Epidermal melanocyte (primary cell): Measurements from ENCODE around the gene LMF1.
"Not testable (repeated sequence)": the region's sequence is repeated elsewhere in the genome, so short reads cannot be mapped to it uniquely, and the experiment has no call there.

Experiments used
- DNase-seq: peaks from one replicate; pipeline ENCODE4 v3.0.0; 2011; ENCODE audit warnings: low spot score; ENCODE audit not compliant: insufficient read length

The LMF1 gene

DNA sequence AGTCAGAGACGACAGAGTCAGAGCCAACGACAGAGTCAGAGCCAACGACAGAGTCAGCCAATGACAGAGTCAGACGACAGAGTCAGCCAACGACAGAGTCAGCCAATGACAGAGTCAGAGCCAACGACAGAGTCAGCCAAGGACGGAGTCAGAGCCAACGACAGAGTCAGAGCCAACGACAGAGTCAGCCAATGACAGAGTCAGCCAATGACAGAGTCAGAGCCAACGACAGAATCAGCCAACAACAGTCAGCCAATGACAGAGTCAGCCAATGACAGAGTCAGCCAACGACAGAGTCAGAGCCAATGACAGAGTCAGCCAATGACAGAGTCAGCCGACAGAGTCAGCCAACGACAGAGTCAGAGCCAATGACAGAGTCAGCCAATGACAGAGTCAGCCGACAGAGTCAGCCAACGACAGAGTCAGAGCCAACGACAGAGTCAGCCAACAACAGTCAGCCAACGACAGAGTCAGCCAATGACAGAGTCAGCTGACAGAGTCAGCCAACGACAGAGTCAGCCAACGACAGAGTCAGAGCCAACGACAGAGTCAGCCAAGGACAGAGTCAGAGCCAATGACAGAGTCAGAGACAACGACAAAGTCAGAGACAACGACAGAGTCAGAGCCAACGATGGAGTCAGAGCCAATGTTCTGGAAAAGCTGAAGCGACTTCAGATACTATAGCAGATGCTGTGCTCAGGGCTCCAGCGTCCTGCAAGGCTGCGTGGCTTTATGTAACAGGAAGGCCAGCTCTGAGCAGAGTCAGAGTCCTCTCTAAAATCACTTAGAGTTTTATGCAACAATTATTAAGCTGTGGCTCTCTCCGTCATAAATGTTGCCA is 19.8 kb downstream of the LMF1 start:
- not testable (repeated sequence) for DNase-seq

DNA sequence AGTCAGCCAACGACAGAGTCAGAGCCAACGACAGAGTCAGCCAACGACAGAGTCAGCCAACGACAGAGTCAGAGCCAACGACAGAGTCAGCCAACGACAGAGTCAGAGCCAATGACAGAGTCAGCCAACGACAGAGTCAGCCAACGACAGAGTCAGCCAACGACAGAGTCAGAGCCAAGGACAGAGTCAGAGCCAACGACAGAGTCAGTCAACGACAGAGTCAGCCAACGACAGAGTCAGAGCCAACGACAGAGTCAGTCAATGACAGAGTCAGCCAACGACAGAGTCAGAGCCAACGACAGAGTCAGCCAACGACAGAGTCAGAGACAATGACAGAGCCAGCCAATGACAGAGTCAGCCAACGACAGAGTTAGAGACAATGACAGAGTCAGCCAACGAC is 22.0 kb downstream of the LMF1 start:
- DNase-seq: not testable (repeated sequence)

DNA sequence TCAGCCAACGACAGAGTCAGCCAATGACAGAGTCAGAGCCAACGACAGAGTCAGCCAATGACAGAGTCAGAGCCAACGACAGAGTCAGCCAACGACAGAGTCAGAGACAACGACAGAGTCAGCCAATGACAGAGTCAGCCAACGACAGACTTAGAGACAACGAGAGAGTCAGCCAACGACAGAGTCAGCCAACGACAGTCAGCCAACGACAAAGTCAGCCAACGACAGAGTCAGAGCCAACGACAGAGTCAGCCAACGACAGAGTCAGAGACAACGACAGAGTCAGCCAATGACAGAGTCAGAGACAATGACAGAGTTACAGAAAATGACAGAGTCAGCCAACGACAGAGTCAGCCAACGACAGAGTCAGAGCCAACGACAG is 22.9 kb downstream of the LMF1 start:
- not testable (repeated sequence) for DNase-seq

DNA sequence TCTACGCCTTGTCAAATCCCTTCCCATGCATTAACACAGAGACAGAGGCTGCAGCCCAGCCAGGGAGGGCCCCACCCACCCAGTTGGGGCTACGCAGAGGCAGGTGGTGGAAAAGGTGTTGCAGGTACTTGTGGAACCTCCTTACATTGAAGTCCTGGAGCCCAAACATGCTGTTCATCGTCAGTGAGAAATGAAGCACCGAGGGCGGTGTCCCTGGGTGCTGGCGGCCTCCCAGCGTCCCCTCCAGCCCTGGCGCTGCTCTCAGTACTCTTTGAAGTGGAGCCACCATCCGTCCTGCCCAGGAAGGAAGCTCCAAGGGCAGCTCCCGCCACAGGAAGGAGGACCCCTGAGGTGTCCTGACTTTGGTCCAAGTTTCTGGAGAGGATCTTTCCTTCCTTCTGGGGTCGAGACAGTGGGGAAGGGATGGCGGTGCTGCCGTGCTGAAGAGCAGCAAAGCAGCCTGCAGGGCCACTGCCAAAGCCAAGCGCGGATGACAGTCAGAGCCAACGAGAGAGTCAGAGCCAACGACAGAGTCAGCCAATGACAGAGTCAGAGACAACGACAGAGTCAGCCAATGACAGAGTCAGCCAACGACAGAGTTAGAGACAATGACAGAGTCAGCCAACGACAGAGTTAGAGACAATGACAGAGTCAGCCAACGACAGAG is 23.4 kb downstream of the LMF1 start:
- DNase-seq: no peak

DNA sequence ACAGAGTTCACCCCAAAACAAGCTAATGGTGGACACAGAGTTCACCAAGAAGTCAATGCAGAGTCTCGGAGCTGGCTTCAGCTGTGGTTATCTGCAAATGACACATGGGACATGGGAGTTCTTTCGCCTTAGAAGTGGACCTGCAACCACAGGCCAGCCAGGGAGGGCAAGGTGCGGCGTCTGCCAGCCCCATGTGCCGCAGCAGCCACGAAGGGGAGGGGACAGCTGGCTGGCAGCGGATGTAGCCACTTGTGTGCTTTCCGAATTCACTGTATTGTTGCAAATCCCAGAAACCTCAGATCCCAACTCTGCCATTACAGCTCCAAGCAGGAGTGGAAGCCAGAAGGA is 24.8 kb downstream of the LMF1 start:
- no peak for DNase-seq

DNA sequence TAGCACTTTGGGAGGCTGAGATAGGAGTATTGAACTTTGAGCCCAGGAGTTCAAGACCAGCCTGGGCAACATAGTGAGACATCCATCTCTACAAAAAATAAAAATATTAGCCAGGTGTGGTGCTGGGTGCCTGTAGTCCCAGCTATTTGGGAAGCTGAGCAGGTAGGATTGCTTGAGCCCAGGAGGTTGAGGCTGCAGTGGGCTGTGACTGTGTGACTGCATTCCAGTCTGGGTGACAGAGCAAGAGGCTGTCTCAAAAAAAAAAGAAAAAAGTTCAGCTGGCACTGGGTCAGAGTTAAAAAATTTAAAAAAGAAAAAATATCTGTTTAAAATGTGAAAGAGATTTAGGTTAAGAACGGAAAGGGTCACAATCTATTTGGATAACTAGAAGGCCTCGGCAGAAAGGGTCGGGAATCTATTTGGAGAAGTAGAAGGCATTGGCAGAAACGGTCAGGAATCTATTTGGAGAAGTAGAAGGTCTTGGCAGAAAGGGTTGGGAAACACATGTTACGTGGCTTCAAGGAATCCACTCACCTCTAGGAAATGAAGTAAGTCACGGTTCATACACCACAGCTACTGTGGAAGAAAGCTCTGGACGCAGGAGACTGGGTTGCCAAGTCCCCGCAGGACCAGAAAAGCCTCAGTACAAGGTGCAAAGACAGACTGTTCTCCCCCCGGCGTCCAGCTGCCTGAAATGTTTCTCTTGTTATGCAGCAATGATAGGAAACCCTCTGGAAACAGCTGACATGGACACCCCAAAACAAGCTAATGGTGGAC is 25.3 kb downstream of the LMF1 start:
- DNase-seq: no peak

DNA sequence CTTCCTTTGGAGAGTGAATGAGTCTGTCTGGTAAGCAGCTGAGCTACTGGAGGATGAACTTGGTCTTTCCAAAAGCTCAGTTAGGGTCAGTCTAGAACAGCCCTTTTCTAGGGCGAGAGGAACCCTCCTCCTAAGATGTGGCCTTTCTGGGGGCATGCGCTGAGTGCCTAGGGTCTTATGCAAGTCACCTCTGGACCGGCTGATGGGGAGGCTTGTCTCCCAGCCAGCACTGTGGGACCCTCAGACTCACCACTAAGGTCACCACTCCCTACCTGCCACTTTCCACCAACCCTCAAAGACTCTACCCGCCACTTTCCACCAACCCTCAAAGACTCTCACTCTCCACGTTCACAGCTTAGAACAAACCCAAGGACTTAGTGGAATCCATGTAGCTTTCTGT is 26.8 kb downstream of the LMF1 start:
- DNase-seq: no peak

DNA sequence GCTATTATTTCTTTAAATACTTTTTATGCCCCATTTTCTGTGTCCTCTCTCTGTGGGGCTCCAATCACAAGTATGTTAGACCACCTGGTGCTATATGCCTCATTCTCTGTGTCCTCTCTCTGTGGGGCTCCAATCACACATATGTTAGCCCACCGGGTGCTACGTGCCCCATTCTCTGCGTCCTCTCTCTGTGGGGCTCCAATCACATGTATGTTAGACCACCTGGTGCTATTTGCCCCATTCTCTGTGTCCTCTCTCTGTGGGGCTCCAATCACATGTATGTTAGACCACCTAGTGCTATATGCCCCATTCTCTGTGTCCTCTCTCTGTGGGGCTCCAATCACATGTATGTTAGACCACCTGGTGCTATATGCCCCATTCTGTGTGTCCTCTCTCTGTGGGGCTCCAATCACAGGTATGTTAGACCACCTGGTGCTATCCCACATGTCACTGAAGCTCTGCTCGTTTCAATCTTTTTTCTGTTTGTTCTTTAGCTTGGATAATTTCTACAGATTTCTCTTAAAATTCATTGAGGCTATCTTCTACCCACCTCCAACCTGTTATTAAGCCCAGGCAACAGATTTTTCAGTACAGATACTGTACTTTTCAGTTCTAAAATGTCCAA is 28.2 kb downstream of the LMF1 start:
- no peak for DNase-seq

DNA sequence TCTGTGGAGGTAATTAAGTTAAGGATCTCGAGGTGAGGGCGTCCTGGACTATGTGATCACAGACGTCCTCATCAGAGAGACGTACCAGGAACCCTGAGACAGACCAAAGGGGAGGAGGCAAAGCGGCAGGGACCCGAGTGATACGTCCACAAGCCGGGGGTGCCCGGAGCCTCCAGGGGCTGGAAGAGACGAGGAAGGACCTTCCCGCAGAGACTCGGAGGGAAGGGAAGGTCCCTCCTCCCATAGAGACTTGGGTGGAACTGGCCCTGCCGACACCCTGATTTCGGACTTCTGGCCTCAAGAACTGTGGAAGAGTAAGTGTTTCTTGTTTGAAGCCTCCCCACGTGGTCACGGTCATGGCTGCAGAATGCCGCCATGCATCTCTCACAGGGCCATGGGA is 30.8 kb downstream of the LMF1 start:
- DNase-seq: no peak

DNA sequence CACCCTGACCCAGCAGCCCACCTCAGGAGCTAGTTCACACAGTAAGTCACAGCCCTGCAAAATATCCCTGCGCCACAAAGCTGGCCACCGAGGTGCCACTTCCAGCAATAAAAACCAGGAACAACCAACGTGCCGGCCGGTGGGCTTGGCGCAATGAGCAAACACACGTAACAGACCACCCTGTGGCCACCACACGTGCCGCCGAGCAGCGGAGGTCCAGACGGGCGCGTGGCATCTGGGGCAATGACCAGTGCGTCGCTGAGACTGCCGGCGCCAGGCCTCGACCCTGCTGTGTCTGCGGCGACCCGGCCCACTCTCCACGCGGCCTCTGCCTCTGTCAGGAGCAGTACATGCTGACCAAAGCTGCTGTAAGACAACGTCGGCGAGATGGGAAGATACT is 31.5 kb downstream of the LMF1 start:
- no peak for DNase-seq

DNA sequence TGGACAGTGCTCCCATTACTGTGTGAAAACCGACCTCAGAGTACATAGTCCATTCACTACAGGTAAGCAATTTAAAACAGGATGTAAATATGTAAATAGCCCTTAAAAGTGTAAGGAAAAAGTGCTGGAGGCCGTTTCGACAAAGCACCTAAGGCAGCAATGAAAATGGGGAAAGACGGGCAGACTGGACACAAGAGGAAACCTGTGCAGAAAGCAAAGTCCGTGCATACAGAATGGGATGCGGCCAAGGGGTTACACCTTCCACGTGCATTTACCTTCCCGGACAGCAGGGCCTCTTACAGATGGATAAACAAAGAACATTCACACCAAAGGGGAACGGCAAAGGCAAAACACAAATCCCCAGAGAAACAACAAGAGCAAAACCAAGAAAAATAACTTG is 32.0 kb downstream of the LMF1 start:
- DNase-seq: no peak

DNA sequence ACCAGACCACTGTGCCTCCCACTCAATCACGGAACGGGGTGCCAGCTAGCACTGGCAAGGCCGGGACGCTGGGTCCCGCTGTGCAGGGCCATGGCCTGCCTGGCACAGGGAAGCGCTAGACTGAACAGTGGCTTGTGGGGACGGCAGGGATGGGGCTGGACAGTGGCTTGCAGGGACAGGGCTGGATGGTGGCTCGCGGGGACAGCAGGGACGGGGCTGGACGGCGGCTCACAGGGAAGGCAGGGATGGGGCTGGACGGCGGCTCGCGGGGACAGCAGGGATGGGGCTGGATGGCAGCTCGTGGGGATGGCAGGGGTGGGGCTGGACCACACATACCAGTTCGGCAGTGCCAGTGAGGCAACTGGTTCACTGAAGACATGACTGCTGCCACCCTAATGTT is 32.6 kb downstream of the LMF1 start:
- DNase-seq: no peak

DNA sequence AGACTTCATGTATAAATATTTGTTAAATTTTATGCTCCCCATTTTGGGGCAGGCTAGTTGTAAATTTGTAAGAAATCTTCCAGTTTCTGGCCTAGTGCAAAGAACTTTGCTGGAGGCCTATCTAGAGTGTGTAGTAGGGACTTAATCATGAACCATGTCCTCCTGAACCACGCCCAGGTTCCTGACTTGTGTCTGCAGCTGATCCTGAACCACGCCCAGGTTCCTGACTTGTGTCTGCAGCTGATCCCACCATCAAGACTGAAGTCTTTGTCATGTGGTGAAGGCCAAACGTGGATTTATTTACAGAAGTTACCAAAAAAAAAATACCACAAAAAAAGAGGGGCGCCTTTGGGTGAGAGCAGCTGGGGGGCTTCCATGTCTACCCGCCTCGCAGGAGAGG is 33.1 kb downstream of the LMF1 start:
- DNase-seq: no peak

DNA sequence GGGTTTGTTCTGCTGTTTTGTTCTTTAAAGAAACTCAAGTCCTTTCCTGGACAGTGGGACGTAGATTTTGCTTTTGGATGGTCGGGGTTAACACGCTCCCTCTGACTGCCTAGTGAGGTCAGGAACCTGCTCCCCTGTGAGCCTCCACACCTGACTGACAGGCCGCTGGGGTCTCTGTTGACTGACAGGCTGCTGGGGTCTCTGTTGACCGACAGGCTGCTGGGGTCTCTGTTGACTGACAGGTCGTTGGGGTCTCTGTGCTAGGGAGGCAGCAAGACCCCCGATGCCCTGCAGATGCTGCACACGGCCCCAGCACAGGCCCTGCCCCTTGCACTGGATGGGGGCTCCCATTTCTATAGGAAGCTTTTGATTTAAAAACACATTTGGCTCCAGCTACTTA is 33.5 kb downstream of the LMF1 start:
- DNase-seq: no peak

DNA sequence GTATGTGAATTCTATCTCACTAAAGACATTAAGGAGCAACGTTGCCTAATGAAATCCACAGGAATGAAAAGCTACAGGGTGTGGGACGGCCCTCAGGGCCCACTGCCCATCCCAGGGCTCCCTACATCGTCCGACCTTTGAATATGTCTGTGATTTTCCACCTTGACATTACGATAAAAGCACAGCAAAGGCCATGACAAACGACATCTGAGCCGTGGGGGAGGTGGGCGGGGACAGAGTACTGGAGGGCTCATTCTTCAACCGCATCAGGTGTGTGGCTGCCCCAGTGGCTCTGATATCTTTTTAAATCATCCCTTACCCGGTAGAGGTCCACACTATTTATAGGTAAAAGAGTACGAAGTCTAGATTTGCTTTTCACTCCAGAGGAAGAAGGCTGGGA is 35.1 kb downstream of the LMF1 start:
- DNase-seq: no peak

DNA sequence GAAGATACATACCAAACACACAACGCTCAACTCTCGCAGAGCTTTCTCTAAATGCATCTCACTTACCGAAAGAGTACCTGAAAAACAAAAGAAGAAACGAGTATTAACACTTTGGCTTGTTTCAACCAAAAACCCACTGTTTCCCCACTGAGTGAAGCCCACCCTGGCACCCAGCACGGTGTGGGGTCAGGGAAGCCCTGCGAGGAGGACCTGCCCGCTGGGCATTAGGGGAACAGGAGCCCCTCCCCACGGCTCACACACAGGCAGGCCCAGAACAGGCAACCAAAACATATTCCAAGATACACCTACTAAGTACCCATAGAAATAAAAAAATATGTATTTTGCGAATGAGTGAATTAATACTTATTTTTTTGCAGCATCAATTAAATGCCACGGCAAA is 36.6 kb downstream of the LMF1 start:
- DNase-seq: no peak

DNA sequence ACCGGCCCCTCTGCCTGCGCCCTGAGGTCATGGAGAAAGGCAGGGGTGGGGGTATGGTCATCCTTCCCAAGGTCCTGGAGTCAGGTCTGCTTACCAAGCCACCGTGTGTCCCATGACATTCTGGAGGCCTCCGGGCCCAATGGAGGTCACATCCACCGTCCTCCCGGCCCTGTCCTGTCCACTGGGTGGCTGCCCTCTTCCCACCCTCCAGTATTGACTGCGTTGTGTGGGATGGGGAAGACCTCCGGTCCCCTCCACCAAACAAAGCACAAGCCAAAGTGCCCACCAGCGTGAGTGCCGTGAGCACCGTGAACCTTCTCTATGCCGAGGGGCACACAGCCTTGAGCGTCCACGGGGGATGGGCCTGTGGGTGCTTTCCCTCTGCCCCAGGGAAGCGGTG is 37.2 kb downstream of the LMF1 start:
- no peak for DNase-seq

DNA sequence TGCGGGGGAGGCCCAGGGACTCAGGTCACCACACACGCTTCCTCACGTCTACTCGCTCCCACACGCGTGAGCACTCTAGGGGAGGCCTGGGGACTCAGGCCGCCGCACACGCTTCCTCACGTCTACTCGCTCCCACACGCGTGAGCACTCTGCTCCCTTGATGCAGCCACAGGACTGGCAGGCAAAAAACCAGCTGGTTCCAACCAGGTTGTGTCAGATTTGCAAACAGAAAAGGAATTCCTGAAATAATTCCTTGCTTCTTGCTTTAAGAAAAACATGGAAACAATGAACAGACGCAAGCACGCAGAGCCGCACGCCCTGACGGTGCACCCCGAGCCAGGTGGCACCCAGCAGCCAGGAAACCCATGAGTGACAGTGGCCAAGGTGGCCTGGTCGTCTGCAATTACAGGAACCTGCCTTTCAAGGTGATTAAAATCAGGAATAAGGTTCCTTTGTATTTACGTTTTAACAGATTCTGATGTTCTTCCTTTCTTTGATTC is 37.9 kb downstream of the LMF1 start:
- no peak for DNase-seq

DNA sequence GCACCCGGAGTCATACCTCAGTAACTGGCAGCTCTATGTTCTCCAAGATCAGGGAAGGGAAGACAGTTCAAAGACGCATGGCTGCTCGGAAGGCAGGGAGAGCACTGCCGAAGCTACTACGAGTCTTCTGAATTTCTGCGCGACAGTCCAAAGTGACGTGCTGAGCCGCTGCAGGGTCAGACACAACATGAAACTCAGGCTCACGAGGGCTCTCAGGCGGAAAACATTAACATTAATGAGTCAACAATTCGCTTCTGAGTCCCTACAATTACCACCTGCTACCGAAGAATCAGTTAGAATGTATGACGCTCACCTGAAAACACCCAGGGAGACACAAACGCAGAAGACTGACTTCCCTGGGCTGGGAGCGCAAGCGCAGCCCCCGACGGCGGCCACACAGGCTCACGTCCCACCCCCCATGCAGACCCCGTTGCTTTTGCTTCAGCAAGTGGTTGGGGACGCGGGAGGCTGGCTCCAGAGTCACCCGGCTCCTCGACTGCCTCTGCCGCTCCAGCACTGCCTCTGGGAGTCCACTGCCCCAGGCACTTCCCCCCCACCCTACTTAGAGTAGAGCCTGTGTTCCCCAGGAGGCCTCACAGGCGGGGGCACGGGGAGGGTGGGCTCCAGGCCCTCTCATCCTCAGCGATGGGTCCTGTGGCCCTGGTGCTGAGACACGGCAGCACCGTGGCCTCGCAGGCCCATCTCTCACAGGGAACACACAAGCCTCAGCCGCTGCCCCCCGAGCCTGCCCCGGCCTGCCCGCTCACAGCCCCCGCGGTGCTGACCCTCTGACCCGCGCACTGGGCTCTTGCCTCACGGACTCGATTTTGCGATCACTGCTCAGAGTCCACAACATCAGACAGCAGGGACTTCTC is 38.9 kb downstream of the LMF1 start:
- DNase-seq: no peak

DNA sequence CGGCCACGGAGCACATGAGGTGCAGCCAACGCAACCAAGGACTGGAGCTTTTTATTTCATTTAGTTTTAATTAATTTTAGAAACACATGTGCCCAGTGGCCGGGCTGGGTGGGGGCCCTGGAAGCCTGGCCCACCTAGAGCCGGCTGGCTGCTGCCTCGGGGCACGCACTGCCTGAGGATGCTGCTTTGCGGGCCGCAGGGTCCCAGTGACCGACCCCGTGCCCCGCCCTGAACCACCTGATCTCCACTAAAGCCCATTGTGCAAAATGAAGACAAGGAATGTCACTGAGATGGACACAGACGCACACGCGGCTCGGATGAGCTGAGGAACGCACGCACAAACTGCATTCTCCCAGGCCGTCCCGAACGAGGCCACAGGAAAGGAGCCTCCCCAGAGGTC is 39.6 kb downstream of the LMF1 start:
- DNase-seq: no peak

DNA sequence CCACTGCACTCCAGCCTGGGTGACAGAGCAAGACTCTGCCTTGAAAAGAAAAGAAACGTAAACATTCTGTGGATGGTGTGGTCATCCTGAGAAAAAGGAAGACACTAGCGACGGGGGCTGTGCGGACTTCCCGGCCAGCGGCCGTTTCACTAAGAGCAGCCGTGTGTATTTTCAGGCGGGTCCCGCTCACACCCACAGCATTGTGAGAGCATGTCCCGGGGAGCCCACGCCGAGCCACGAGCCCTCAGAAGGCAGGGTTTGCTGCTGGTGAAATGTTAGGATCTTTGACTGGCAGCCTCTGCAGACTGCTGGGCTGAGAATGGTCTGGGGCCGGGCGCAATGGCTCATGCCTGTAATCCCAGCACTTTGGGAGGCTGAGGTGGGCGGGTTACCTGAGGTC is 40.3 kb downstream of the LMF1 start:
- no peak for DNase-seq
